K562 (cell line): Measurements from ENCODE around the gene ZPLD1.

ENCODE experiments used
- CTCF ChIP-seq, 3 experiments: IDR thresholded peaks in 2 of 3; conservative IDR thresholded peaks in 1 of 3; 2 replicates each; pipeline ENCODE4 v1.5.1; 2011 to 2012; ENCODE audit warnings: low read length in 3 of 3, mild to moderate bottlenecking in 3 of 3, control low read depth in 2 of 3, improper control_type of control experiment in 1 of 3, inconsistent platforms in 1 of 3, low read depth in 1 of 3, mixed read lengths in 1 of 3, moderate library complexity in 1 of 3; ENCODE audit not compliant: insufficient read depth in 2 of 3
- JUNB ChIP-seq: fragments of 450-650 bp; formaldehyde crosslinking; conservative IDR thresholded peaks from 2 replicates; pipeline ENCODE4 v1.4.0; 2020; ENCODE audit warnings: mild to moderate bottlenecking
- MTA2 ChIP-seq: fragments of 450-650 bp; IDR thresholded peaks from 2 replicates; pipeline ENCODE4 v1.6.1; 2016; ENCODE audit warnings: low read depth
- NCOA1 ChIP-seq: fragments of 450-650 bp; IDR thresholded peaks from 2 replicates; pipeline ENCODE4 v1.6.1; 2016; ENCODE audit warnings: low read depth
- ZNF143 ChIP-seq: sonication (generic); formaldehyde crosslinking; IDR thresholded peaks from 2 replicates; pipeline ENCODE4 v1.9.0; 2022; ENCODE audit warnings: mild to moderate bottlenecking, missing genetic modification reagents

DNA sequence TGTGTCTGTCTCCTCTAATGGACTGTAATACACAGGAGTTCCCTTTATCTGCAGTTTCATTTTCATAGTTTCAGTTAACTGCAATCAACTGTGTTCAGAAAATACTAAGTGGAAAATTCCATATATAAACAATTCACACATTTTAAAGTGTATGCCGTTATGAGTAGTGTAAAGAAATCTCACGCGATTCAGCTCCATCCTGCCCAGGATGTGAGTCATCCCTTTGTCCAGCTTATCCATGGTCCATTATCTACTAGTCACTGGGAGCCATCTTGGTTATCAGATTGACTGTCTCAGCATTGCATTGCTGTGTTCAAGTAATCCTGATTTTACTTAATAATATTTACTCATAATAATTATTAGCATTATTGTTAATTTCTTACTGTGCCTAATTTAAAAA is 14.5 kb downstream of the ZPLD1 start:
- TF ChIP-seq CTCF (IDR thresholded peaks at IDR 0.05 in 2 of 3, conservative IDR thresholded peaks at IDR 0.05 in 1 of 3; ENCODE audit: insufficient read depth in 2 of 3, low read depth in 1 of 3, low read length in 3 of 3): no peak
- no peak for TF ChIP-seq JUNB
- TF ChIP-seq ZNF143 (CRISPR knock-in tag): no peak
- no peak for TF ChIP-seq MTA2
- TF ChIP-seq NCOA1: no peak
